Left kidney (tissue), 2 donors: ENCODE results near the gene CAPN2. TPM values are rescaled to one million over a fixed set of nuclear protein-coding genes. Genes with fewer than 3 reads are reported as not detected.
"Not testable (repeated sequence)": the region's sequence is repeated elsewhere in the genome, so short reads cannot be mapped to it uniquely, and the experiment has no call there.

Experiments
- DNase-seq: peaks from one replicate; pipeline ENCODE4 v3.0.0-alpha.2; 2013
- polyA plus RNA-seq: library from polyadenylated mRNA; unstranded; fragments of 120-200 nt; gene quantifications from one replicate; pipeline ENCODE4 v1.2.1, GENCODE V29; 2013; ENCODE audit not compliant: insufficient read length

CAPN2 gene
- polyA plus RNA-seq, 1 donor = 199 TPM

DNA sequence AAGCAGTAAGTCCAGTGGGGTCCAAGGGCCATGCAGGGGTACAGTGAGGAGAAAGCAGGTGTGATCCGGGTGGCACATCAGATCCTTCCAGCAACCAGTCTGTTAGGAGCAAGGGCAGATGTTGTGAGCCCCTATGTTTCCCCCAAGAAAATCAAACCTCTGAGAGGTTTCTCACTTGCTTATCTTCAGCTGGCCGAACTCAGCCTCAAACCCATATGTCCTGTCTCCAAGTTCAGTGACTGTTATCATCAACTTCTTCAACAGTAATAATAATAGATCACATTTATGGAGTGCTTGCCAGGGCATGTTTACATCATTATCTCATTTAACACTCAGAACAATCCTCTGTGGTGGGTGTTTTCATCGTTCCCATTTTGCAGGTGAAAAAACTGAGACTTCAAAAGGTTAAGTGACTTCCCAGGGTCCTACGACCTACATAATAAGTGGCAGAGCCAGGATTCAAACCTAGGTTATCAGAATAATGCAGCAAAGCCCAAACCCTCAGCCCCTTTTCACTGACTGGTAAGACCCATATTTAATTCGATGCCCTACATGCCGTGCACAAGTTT, 3.3 kb downstream of the CAPN2 start:
- DNase-seq = no peak

DNA sequence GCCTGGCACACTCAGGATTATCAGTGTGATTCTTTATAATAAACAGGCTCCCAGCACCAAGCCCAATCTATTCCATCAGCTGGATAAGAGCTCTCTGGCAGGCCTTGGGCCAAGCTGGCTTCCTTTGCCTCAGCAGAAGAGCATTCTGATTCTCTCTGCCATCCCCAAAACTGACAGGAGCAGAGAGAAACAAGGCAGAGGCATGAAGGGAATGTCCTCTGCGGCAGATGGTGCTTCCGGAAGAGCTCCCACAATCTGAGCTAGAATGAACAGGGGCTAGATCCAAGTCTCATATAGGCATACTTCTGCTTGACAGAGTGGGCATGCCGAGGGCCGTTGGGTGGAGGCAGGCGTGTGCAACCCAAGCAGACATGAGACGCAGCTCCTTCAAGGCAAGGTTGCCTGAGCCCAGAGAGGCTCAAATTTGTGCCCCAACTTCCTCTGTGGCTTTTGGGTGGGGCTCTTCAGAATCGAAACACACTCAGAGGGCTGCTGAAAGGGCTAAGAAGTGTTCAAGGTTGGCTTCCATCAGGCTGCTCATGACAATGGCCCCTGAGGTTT, 4.0 kb downstream of the CAPN2 start:
- no peak for DNase-seq

DNA sequence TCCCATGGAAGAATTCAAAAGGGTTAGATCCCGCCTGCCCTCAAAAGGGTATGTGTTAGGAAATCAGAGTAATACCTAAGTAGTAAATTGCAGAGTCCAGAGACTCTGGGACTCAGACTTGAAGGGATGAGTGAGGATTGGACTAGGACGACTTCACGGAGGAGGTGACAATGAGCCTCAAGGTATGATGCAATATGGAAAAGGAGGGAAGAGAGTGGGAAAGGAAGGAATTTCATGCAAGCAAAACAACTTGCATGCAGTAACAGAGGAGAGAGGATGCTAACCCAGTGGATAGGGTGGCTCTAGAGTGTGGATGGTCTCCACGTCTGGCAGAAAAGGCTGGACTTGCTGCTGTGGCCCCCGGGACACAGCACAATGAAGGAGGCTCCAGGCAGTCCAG, 4.8 kb downstream of the CAPN2 start:
- no peak for DNase-seq

DNA sequence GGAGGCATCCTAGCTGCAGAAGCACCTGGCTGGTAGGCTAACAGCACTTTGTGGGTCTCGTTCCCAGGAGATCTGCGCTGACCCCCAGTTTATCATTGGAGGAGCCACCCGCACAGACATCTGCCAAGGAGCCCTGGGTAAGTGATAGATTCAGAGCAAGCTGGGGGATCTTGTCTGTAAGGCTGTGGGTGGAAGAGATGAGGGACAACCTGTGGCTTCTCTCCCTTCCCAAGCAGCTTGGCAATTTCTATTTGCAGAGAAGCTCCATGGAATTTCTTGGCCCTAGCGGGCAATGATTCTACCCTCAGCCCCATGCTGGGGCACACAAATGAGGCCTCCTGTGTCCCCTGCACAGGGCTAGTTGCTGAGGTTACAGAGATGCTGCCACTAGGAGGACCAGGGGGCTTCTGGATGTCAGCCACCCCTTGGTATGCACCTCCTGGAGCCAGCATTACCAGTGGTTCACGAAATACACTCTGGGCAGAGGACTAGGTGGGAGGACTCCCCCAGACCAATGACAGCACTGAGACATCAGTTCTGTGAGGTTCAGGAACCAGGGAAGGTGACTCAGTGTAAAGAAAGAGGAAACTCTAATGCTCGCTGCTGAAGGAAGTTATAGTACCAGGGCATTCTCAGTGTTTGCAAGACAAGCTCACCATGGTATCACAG, 5.5 kb downstream of the CAPN2 start:
- DNase-seq = no peak

DNA sequence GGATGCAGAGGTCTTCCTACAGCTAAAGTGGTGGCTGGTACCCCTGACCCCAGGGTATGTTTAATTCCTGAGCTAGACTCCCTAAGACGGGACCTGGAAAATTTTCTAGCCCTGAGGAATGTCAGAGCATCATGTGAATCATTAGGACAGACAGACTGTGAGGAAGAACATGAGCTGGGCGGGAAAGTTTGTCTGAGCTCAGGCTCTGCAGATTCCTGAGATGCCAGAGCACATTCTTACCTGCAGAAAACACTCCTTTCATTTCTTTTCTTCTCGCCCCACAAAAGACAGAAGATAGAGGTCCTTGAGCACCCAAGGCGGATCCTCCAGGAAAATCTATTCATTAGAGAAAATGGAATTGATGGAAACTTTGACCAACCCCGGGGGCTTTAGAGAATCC, 6.5 kb downstream of the CAPN2 start:
- no peak for DNase-seq

DNA sequence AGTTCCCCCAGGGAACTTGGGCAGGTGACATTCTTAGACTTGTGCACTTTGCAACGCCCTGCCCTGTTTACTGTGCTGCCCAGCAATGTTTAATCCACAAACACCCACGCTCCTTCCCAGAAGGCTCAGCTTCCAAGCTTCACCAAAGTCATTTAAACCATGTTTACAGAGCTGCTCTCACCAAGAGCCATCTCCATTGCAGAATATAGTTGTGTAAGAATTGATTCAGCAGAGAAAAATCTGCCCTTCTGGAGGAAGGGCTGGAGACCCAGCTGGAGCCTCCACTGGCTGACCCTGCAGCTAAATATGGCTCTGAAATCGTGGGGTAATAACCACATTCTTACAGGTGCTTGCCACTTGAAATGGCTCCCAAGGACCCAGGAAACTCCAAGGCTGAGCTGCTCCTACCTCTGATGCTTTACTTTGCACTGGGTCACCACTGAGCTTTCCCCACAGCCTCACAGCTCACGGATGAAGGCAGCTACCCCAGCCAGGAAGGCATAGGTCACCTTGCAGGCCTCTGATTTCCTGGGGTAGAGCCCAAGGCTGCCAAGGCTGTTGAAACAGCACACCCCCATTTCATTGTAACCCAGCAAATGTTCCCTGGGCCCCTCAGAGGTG, 8.7 kb downstream of the CAPN2 start:
- no peak for DNase-seq

DNA sequence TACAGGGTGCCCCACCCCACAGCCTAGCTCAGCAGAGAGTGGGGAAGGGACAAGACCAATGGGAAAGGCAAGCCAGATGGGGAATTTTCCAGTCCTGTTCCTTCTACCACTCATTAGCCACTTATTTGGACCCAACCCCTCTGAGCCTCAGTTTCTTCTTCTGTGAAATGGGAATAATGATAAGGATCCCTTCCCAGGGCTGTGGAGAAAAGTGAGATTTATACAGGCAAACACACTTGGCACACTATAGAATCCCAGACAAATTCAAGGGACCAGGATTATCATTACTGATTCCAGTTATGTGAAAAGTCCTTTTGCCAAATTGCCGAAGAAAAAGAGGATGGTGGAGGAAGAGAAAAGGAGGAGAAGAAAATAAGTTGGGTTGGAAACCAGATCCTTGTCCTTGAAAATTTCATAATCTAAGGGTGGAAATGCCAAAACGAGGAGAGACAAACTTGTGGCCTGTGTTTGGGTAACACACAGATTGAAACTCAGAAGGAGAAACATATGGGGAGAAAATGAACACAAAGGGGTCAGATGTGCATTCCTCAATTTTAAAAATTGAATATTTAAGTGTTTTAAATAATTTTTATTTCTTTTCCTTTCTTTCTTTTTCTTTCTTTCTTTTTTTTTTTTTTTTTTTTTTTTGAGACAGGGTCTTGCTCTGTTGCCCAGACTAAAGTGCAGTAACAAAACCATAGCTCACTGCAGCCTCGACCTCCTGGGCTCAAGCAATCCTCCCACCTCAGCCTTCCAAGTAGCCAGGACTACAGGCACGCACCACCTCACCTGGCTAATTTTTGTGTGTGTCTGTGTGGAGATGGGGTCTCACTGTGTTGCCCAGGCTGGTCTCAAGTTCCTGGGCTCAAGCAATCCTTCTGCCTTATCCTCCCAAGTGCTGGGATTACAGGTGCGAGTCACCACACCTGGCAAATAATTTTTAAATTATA, 9.6 kb downstream of the CAPN2 start:
- DNase-seq = no peak

DNA sequence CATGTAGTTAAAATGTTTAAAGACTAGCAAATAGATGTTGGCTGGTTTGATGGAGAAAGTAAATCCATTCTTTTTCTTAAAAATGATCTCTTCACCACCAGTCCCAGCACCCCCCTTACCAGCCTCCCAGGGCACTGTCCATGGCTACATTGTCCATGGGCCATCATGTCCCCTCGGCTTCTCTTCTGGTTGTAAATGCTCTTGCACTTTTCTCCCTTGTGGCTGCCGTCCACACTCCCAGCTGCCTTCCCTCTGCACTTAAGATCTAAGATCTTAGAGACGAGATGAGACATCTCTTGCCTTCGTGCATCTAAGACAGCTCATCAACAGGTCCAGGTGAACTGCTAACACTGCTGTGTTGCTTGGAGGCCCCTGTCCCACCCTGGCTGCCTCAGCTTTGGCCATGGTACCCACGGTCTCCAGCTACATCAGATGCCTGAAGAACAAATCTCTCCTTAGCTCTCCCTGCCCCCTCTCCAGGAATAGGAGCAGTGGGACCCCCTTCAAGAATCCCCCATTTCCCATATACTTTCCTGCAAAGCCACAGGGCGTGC, 11.1 kb downstream of the CAPN2 start:
- DNase-seq = no peak

DNA sequence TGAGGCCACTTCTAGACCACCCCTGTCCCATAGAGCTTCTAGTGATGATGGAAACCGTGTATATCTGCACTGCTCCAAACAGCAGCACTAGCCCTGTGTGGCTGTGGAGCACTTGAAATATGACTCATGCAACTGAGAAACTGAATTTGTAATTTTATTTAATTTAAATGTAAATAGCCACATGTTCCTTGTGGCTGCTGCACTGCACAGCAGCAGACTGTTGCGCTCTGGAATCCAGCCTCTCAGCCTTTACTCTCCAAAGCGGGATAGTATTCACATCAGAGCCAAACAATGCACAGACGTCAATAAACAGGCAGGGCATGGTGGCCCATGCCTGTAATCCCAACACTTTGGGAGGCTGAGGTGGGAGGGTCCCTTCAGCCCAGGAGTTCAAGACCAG, 12.0 kb downstream of the CAPN2 start:
- DNase-seq = no peak

DNA sequence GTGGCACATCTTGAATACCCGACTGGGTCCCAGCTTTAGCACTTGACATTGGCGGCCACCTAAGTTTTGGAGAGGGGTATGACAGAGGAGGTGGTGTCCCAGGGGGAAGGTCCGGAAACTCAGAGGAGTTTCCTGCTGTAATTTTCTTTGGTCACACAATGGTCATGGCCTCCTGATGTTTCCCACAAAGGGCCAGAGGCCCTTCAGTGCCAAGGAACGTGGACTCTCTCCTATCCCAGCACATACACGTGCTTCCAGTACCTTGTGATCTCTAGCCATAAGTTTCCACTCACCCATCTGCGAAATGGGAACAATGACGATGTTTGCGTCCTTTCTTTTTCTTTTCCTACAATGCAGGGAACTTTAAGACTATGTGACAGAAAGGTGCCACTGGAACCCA, 13.2 kb downstream of the CAPN2 start:
- no peak for DNase-seq

DNA sequence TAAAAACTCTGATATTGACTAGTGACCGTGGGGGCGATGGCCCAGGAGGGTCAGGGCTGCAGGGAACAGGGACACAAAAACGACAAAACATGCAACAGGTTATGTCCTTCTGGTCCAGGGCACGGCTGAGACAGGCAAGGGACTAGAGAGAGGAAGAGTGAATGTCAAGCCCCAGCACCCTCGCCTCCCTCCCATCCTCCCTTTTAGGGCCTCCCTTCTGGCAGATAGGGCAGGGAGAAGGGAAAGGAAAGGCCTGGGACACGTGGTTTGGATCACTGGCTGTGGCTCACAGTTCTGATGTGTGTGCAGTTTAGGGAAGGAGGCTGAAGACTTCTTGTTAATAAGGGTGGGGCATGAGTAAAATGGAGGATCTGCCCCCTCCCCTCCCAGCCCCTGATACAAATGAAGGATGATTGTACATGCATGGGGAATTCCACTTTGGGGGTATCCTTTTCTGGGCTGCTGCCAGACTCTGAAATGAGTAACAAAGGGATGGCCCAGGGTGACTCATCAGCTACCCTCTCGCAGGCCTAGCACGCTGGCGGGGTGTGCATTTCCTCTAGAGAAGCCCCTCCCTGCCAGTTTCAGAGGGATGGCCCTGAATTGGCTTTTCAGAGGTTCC, 14.2 kb downstream of the CAPN2 start:
- no peak for DNase-seq

DNA sequence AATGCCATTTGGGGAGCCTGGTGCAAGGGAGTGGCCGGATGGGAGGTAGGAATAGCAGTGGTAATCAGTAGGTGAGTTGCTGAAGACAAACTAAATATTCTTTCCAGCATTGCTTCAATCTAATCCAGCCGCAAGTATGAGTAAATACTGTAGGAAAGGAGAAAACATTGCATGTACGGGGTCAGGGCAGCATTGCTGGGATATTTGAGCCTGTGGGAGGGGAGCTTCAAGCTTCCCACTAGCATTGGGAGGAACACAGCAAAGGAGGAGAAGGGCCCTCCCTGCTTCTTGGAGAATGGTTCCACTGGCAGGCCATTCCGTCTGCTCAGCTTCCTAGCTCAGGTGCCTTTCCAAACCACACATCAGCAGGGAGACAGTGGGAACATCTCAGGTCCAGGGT, 15.2 kb downstream of the CAPN2 start:
- no peak for DNase-seq

DNA sequence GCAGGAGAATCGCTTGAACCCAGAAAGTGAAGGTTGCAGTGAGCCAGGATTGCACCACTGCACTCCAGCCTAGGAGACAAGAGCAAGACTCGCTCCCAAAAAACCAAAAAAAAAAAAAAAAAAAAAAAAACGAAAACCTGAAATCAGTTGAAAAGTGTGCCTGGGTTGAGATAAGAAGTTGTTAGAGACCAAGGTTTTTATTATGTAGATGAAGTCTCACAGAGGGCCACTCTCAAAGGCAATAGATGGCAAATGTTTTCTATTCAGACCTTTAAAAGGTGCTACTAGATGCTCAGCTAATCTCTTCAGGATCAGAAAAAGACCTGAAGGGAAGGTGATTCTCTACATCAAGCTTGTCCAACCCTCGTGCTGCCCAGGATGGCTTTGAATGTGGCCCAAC, 17.6 kb downstream of the CAPN2 start:
- no peak for DNase-seq

DNA sequence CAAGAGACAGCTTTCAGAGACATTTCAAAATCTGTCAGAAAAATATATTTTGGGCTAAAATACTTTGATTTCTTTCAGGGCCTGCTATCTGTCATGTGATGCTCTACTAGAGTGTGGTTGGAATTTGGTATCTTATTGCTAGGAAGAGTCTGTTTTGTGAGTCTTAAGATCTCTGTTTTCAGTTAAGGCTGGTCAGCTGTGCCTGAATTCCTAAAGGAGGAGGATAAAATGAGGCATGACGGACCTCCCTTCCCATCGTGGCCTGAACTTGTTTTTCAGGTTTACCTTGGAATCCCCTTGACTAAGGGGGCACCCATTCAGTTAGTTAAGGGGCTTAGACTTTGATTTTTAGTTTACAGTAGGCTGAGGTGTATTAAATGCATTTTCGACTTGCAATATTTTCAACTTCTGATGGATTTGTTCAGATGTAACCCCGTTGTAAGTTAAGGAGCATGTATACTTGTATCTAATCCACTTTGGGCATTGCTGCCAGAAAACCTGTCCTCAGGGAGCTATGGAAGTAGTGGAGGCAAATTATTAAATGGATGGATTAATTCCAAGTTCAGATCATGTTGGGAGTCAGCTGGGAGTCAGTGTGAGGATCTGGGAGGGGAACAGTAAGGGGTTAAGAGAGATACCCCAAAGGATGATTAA, 18.3 kb downstream of the CAPN2 start:
- no peak for DNase-seq

DNA sequence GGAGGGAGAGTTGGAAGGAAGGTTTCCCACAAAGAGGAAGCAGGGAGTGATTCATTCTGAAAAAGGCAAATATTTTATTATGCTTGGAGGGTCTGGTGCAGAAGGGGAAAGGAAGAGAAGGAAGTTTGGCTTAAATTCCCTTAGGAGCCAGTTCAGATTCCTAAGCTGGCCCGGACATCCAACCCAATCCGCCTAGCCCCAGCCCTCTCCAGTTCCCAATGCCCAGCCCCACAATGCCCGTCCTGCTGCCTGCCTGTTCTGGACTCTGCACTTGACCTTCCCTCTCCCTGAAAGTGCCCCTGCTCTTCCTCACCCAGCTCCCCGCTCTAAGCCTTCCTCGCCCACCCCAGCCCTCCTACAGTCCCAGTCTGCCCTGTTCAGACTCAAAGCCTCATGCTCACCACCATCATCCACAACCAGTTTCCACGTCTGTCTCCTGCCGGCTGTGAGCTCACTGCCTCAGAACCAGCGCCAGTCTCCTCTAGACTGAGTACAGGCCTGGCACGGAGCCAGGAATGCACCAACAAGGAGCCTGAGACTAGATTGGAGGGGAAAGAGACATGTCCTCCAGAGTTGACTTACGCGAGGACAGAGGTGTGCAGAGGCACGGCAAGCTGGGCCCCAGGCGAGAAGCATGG, 18.9 kb downstream of the CAPN2 start:
- DNase-seq = no peak

DNA sequence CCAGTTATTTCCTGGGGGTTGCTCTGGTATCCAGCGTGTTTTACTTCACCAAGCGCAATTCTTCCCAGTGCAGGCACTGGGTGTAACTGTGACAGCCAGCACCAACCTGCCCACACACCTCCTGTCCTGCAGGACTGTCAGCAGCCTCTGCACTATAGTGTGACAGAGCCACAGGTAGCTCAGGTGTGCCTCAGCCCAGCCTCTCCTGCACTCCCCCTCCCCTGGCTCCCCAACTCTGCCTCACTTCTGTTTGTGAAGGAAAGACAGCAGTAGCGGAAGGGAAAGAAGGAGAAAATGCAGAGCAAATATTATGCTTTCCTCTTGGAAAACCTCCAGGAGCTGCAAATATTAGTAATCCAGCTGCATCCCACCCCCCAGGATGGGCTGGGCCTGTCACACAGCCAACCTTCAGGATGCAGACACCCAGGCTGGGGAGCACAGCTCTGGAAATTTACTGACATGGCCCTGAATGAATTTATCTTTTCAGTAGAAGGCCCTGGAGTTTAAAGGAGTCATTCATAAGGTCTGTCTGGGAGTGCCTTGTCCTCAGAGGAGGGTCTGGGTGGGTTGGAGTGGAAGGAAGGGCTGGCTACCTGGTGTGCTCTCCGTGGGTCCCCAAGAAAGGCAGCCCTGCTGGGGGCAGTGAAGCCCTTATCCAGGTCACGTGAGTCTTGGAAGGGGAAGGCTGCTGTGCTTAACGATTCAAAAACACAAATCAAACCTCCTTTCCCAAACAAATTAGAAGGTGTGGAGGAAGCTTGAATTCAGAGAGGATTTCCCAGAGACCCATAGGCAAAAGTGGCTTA, 20.9 kb downstream of the CAPN2 start:
- DNase-seq = no peak

DNA sequence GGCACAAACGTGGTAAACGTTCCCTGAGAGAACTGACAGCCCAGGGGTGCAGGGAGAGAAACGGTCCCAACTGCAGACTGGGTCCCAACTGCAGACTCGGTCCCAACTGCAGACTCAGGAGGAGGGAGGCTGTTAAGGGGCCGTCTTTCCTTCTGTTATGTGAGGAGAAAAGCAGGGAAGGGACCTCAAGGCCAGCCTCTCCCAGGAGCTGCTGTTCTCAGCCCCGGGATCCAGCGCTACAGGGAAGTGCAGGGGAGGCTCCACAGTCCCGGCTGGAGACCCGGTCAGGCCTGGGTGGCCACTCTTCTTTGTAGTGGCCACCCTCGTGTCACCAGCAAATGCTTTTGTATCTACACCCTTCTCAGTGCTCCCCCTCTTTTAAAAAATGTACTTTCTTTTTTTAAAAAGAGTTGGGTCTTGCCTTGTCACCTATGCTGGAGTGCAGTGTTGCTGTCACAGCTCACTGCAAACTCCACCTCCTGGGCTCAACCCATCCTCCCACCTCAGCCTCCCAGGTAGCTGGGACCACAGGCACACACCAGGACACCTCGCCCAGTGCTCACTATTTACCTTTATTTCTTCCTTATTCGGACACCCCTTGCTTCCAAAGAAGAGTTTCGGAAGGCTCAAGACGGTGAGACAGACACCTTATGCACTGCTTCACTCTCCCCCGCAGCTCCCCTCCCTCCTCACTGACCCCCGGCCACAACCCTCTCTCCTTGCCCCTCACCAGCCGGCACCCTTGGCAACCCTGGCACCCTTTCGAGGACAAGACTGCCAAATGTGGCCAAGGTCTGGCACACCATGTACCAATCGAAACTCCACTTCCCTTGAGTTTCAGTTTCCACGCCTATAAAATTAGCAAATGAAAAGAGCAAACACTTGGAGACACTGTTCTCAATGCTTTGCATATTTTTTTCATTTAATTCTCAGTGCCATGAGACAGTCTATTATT, 21.8 kb downstream of the CAPN2 start:
- DNase-seq = no peak

DNA sequence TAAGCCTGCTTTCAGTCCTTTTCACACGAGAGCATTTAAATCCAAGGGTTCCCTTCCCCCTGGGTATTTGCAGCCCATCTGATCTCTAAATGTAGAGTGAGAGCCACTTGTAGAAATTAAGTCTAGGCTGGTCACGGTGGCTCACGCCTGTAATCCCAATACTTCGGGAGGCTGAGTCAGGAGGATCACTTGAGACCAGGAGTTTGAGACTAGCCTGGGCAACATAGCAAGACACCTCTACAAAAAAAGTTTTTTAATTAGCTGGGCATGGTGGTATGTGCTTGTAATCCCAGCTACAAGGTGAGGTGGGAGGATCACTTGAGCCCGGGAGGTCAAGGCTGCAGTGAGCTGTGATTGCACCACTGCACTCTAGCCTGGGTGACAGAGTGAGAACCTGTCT, 24.3 kb downstream of the CAPN2 start:
- not testable (repeated sequence) for DNase-seq

DNA sequence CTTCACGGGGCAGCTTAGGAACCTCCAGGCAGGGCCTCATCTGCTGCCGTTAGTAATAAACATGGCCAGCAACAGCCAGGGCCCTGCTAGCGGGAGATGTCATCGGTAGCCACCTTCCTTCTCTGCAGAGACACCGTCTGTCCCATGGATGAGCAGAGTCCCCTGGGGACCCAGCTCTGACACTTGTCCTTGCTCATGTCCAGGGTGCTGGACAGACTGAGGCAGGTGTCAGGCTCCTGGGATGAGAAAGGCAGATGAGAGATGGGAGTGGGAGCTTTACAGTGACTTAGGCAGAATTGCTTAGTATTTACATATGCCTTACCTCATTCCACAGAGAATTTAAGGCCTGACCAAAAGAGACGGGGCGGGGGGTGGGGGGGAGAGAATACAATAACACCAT, 25.0 kb downstream of the CAPN2 start:
- DNase-seq = no peak
